ENCODE data around the gene ATP11A.

ATP11A gene

GRCh38 chr13:112887151-112887550 lies 197.3 kb downstream of the ATP11A start:
- no peak overlapping the region for H3K4me3 ChIP-seq (ENCODE audit: low read depth, low read length)
- in situ Hi-C loops (cut with HindIII; ENCODE audit: low pct_ligation_motif_present, low sequenced_read_pairs): no loop called here
- no peak overlapping the region for H3K27ac ChIP-seq
- H3K27me3 ChIP-seq (replicated peaks): peaks cover 16% of the 10 kb centered on the region
- H3K36me3 ChIP-seq (replicated peaks): no peaks in the 10 kb centered on the region
- DNase-seq: no peak
- TF ChIP-seq CTCF (IDR thresholded peaks at IDR 0.05; ENCODE audit: low read depth, low read length, missing control alignments): no peak

GRCh38 chr13:112887557-112887991 lies 197.7 kb downstream of the ATP11A start:
- TF ChIP-seq CTCF (IDR thresholded peaks at IDR 0.05; ENCODE audit: low read depth, low read length, missing control alignments): no peak

GRCh38 chr13:112888238-112889111 lies 198.6 kb downstream of the ATP11A start:
- H3K36me3 ChIP-seq (replicated peaks): no peaks in the 10 kb centered on the region
- in situ Hi-C loops (cut with HindIII; ENCODE audit: low pct_ligation_motif_present, low sequenced_read_pairs): no loop called here
- DNase-seq: no peak
- no peak overlapping the region for H3K4me3 ChIP-seq (ENCODE audit: low read depth, low read length)
- no peak for TF ChIP-seq CTCF (IDR thresholded peaks at IDR 0.05; ENCODE audit: low read depth, low read length, missing control alignments)
- peaks cover 27% of the 10 kb centered on the region for H3K27me3 ChIP-seq (replicated peaks)
- no peak overlapping the region for H3K27ac ChIP-seq

More at GRCh38 chr13:112887557-112887991, 197.7 kb downstream of the ATP11A start:
- Histone ChIP-seq H3K36me3 (replicated peaks) (no peaks in the 10 kb centered on the region), H3K27ac (no peak overlapping the region), H3K4me3 (ENCODE audit: low read depth, low read length) (no peak overlapping the region), H3K27me3 (replicated peaks) (peaks cover 20% of the 10 kb centered on the region)
- DNase-seq: no peak
- in situ Hi-C loops (cut with HindIII; ENCODE audit: low pct_ligation_motif_present, low sequenced_read_pairs): no loop called here

GRCh38 chr13:112889351-112890290 lies 199.8 kb downstream of the ATP11A start:
- no peak for DNase-seq
- in situ Hi-C loops (cut with HindIII; ENCODE audit: low pct_ligation_motif_present, low sequenced_read_pairs): no loop called here
- no peak for TF ChIP-seq CTCF (IDR thresholded peaks at IDR 0.05; ENCODE audit: low read depth, low read length, missing control alignments)
- no peak overlapping the region for H3K27ac ChIP-seq
- no peak overlapping the region for H3K4me3 ChIP-seq (ENCODE audit: low read depth, low read length)
- H3K36me3 ChIP-seq (replicated peaks): no peaks in the 10 kb centered on the region
- H3K27me3 ChIP-seq (replicated peaks): peaks cover 33% of the 10 kb centered on the region

- Histone ChIP-seq H3K27ac (no peak overlapping the region), H3K27me3 (replicated peaks) (peaks cover 42% of the 10 kb centered on the region)
- in situ Hi-C loops (cut with HindIII; ENCODE audit: low pct_ligation_motif_present, low sequenced_read_pairs): no loop called here
Observed at GRCh38 chr13:112890316-112891145, 200.7 kb downstream of the ATP11A start.

More at GRCh38 chr13:112890316-112891145, 200.7 kb downstream of the ATP11A start:
- DNase-seq: no peak
- Histone ChIP-seq H3K36me3 (replicated peaks) (no peaks in the 10 kb centered on the region), H3K4me3 (ENCODE audit: low read depth, low read length) (no peak overlapping the region)
- no peak for TF ChIP-seq CTCF (IDR thresholded peaks at IDR 0.05; ENCODE audit: low read depth, low read length, missing control alignments)

Data from brain microvascular endothelial cell (primary cell).